Measurements from ENCODE around the gene PTPN13. TPM values are rescaled to one million over a fixed set of nuclear protein-coding genes. Genes with fewer than 3 reads are reported as not detected.

The PTPN13 gene
- total and polyA plus RNA-seq, 2 donors from 2014 or later = 10.2 to 62.3 TPM

DNA sequence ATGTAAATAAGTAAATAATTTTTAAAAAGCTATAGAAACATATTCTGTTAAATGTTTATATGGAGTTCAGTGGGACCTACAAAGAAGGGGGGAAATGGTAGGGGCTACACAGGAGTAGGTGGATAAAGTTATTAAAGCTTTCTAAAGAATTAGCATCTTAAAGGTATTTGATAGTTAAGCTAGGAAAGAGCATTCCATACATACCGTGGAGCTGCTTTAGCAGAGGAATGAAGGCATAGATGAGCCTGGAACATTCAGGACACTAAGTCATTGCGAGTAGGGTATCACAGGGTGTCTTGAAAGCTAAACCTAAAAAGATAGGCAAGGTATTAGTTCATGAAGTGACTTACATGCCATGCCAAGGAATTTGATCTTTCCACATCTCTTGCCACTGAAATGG, 194.7 kb downstream of the PTPN13 start:
- Histone ChIP-seq H3K27me3 (ENCODE audit: control insufficient read depth, insufficient read depth, low read length) (no peaks in the 10 kb centered on the region), H3K27ac (ENCODE audit: low read depth in 2 of 2, low read length in 2 of 2) (no peak overlapping the region), H3K36me3 (ENCODE audit: control insufficient read depth in 2 of 3, insufficient read depth in 3 of 3, low read length in 3 of 3) (peaks cover 2 to 25% (median 10%) of the 10 kb centered on the region in 3 donors), H3K4me3 (ENCODE audit: low read length in 3 of 3) (no peak overlapping the region), H3K9me3 (ENCODE audit: control insufficient read depth in 2 of 3, insufficient read depth in 1 of 3, low read length in 3 of 3) (no peaks in the 10 kb centered on the region), H3K9ac (ENCODE audit: low read length in 3 of 3) (no peak overlapping the region), H3K4me1 (ENCODE audit: control insufficient read depth in 2 of 3, insufficient read depth in 2 of 3, low read depth in 1 of 3, low read length in 3 of 3) (no peaks in the 10 kb centered on the region)
- intact Hi-C loops (cut with DNase I) = no loop called here
- DNase-seq (no peak), FAIRE-seq (no peak)
- TF ChIP-seq CTCF (IDR thresholded peaks at IDR 0.05; ENCODE audit: borderline replicate concordance, extremely low read depth, insufficient read depth) = no peak

GRCh38 chr4:86791126-86791525, 197.0 kb downstream of the PTPN13 start:
- Histone ChIP-seq H3K4me3 (ENCODE audit: low read length in 3 of 3) (no peak overlapping the region), H3K9me3 (ENCODE audit: control insufficient read depth in 2 of 3, insufficient read depth in 1 of 3, low read length in 3 of 3) (no peaks in the 10 kb centered on the region), H3K27ac (ENCODE audit: low read depth in 2 of 2, low read length in 2 of 2) (no peak overlapping the region), H3K36me3 (ENCODE audit: control insufficient read depth in 2 of 3, insufficient read depth in 3 of 3, low read length in 3 of 3) (peaks cover 2 to 16% (median 6%) of the 10 kb centered on the region in 3 donors), H3K9ac (ENCODE audit: low read length in 3 of 3) (no peak overlapping the region), H3K4me1 (ENCODE audit: control insufficient read depth in 2 of 3, insufficient read depth in 2 of 3, low read depth in 1 of 3, low read length in 3 of 3) (no peaks in the 10 kb centered on the region), H3K27me3 (ENCODE audit: control insufficient read depth, insufficient read depth, low read length) (no peaks in the 10 kb centered on the region)
- no peak for TF ChIP-seq CTCF (IDR thresholded peaks at IDR 0.05; ENCODE audit: borderline replicate concordance, extremely low read depth, insufficient read depth)
- no peak for DNase-seq
- FAIRE-seq = no peak
- intact Hi-C loops (cut with DNase I) = no loop called here

DNA sequence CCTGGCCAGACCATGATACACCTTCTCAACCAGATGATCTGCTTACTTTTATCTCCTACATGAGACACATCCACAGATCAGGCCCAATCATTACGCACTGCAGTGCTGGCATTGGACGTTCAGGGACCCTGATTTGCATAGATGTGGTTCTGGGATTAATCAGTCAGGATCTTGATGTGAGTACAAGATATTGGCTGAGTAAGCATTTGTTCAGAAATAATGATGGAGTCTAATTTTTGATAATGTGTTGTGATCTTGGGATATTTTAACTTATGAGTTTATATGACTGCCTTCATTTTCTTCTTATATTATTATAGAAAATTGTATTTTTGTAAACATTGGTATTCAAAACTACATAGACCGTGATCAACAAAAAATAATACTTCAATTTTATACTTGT, 215.7 kb downstream of the PTPN13 start:
- Histone ChIP-seq H3K27me3 (ENCODE audit: control insufficient read depth, insufficient read depth, low read length) (no peaks in the 10 kb centered on the region), H3K4me3 (ENCODE audit: low read length in 3 of 3) (no peak overlapping the region), H3K9ac (ENCODE audit: low read length in 3 of 3) (no peak overlapping the region), H3K4me1 (ENCODE audit: control insufficient read depth in 2 of 3, insufficient read depth in 2 of 3, low read depth in 1 of 3, low read length in 3 of 3) (no peaks in the 10 kb centered on the region), H3K27ac (ENCODE audit: low read depth in 2 of 2, low read length in 2 of 2) (no peak overlapping the region), H3K9me3 (ENCODE audit: control insufficient read depth in 2 of 3, insufficient read depth in 1 of 3, low read length in 3 of 3) (no peaks in the 10 kb centered on the region), H3K36me3 (ENCODE audit: control insufficient read depth in 2 of 3, insufficient read depth in 3 of 3, low read length in 3 of 3) (peaks cover 10 to 27% (median 11%) of the 10 kb centered on the region in 3 donors)
- no peak for TF ChIP-seq CTCF (IDR thresholded peaks at IDR 0.05; ENCODE audit: borderline replicate concordance, extremely low read depth, insufficient read depth)
- intact Hi-C loops (cut with DNase I) = no loop called here
- DNase-seq (no peak), FAIRE-seq (no peak)

DNA sequence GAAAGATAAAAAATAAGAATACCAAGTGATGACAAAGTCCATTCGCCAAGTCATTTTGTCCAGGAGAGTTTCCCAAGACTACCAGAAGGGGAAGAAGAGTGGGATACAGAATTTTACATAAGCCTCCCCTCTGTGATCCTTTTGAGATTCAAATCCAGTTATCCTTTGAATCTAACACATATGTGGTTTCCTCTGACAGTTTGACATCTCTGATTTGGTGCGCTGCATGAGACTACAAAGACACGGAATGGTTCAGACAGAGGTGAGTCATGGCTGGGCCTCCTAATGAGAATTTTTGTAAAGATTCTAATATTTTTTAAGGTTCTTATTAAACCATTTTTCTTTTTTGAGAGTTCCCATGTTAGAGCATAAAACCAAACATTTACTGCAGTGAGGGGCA, 216.7 kb downstream of the PTPN13 start:
- Histone ChIP-seq H3K27me3 (ENCODE audit: control insufficient read depth, insufficient read depth, low read length) (no peaks in the 10 kb centered on the region), H3K27ac (ENCODE audit: low read depth in 2 of 2, low read length in 2 of 2) (no peak overlapping the region), H3K9me3 (ENCODE audit: control insufficient read depth in 2 of 3, insufficient read depth in 1 of 3, low read length in 3 of 3) (no peaks in the 10 kb centered on the region), H3K4me1 (ENCODE audit: control insufficient read depth in 2 of 3, insufficient read depth in 2 of 3, low read depth in 1 of 3, low read length in 3 of 3) (no peaks in the 10 kb centered on the region), H3K36me3 (ENCODE audit: control insufficient read depth in 2 of 3, insufficient read depth in 3 of 3, low read length in 3 of 3) (peaks cover 10 to 25% (median 14%) of the 10 kb centered on the region in 3 donors), H3K4me3 (ENCODE audit: low read length in 3 of 3) (no peak overlapping the region), H3K9ac (ENCODE audit: low read length in 3 of 3) (no peak overlapping the region)
- intact Hi-C loops (cut with DNase I) = no loop called here
- no peak for DNase-seq
- no peak for TF ChIP-seq CTCF (IDR thresholded peaks at IDR 0.05; ENCODE audit: borderline replicate concordance, extremely low read depth, insufficient read depth)
- FAIRE-seq = no peak

Data from kidney (tissue), 14 donors.